ENCODE results near the gene CAV3. TPM values are rescaled to one million over a fixed set of nuclear protein-coding genes. Genes with fewer than 3 reads are reported as not detected.

CAV3 gene
- total RNA-seq, 3 donors from 2014 or later, result not detected

- TF ChIP-seq CTCF (IDR thresholded peaks at IDR 0.05), result no peak
- no peak for ATAC-seq
- Histone ChIP-seq H3K9me3 (no peaks in the 10 kb centered on the region), H3K4me3 (no peak overlapping the region), H3K36me3 (ENCODE audit: low read depth) (no peaks in the 10 kb centered on the region), H3K4me1 (ENCODE audit: low read depth) (peaks cover 19% of the 10 kb centered on the region)
- DNase-seq, result no peak
- intact Hi-C loops (cut with DNase I, micrococcal nuclease), result no loop called here
Measured at GRCh38 chr3:8768364-8769087, 34.9 kb downstream of the CAV3 start.

GRCh38 chr3:8769088-8769822 is 35.7 kb downstream of the CAV3 start, which contains the start of gene OXTR:
Gene OXTR, minus strand, starts transcription at chr3:8769613. Its CDS starts 1,426 bp downstream, at chr3:8768187.
- Histone ChIP-seq H3K4me1 (ENCODE audit: low read depth) (peaks cover 19% of the 10 kb centered on the region), H3K4me3 (no peak within 1 kb of the TSS), H3K36me3 (ENCODE audit: low read depth) (no peaks in the 10 kb centered on the region), H3K9me3 (no peaks in the 10 kb centered on the region)
- intact Hi-C loops (cut with DNase I, micrococcal nuclease), result no loop called here
- DNase-seq (peak in 2 of 3 donors; percentile 64 to 69), ATAC-seq (peak; percentile 94)
- TF ChIP-seq CTCF (IDR thresholded peaks at IDR 0.05), result peak; percentile 100

DNA sequence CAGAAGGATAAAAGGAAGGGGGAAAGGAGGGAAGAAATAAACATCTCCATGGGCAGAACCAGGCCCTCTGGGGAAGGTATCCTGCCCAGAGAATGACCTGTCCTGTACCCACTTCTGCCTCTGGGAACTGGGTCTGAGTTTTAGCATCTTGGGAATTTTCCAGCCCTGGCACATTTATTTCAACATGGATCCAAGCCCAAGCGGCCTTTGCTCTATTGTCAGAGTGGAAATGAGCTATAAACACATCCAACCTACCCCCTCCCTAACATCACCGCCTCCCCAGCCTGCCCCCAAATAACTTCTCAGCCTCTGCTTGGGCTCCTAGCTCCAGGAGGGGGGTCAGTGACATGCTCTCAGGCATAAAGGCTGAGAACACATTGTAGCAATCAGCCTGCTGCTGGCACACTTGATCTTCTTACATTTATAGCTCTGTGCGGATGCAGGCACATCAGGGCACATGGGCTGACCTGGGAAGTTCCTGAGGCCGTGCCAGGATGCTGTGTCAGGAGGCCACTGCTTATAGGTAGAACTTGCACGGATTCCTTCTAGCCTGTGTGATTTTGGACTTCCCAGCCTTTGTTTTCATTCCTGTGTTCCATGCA is 40.4 kb downstream of the CAV3 start:
- DNase-seq (no peak), ATAC-seq (no peak)
- Histone ChIP-seq H3K4me1 (ENCODE audit: low read depth) (peaks cover 5% of the 10 kb centered on the region), H3K9me3 (no peaks in the 10 kb centered on the region), H3K4me3 (no peak overlapping the region), H3K36me3 (ENCODE audit: low read depth) (no peaks in the 10 kb centered on the region)
- intact Hi-C loops (cut with DNase I, micrococcal nuclease), result no loop called here
- no peak for TF ChIP-seq CTCF (IDR thresholded peaks at IDR 0.05)

DNA sequence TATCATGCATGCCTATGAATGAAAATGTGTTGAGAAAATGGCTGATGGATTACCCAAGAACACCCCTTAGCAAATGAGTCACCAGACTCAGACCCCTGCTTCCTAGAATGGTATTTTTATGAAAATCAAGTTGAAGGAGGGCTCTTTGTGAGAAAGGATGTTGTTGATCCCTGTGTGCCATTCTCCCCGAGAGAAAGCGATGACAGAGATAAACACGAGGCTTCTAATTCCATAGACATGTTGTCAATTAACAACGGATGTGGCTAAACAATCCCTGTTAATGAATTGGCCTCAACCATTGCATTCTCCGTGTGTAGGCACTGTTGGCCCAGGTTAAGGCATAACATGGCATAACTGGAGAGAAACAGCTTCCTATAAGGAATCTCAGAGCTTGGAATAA is 41.6 kb downstream of the CAV3 start:
- TF ChIP-seq CTCF (IDR thresholded peaks at IDR 0.05), result no peak
- H3K4me3 ChIP-seq, result no peak overlapping the region
- no peaks in the 10 kb centered on the region for H3K9me3 ChIP-seq
- ATAC-seq (no peak), DNase-seq (no peak)
- no peaks in the 10 kb centered on the region for H3K4me1 ChIP-seq (ENCODE audit: low read depth)
- no peaks in the 10 kb centered on the region for H3K36me3 ChIP-seq (ENCODE audit: low read depth)
- intact Hi-C loops (cut with DNase I, micrococcal nuclease), result no loop called here

GRCh38 chr3:8775602-8776001 is 42.0 kb downstream of the CAV3 start:
- no peak overlapping the region for H3K4me3 ChIP-seq
- no peak for TF ChIP-seq CTCF (IDR thresholded peaks at IDR 0.05)
- H3K9me3 ChIP-seq, result no peaks in the 10 kb centered on the region
- no peaks in the 10 kb centered on the region for H3K4me1 ChIP-seq (ENCODE audit: low read depth)
- no peaks in the 10 kb centered on the region for H3K36me3 ChIP-seq (ENCODE audit: low read depth)
- no peak for DNase-seq
- intact Hi-C loops (cut with DNase I, micrococcal nuclease), result no loop called here
- ATAC-seq, result no peak
